ENCODE measurements around the gene PRDM16. TPM values are rescaled to one million over a fixed set of nuclear protein-coding genes. Genes with fewer than 3 reads are reported as not detected.

The PRDM16 gene
- total and polyA plus RNA-seq, 2 of the 13 experiments (the other 11 are each of a cell fraction or from before 2014, with no cell fraction given), result 0.15 to 0.81 TPM

DNA sequence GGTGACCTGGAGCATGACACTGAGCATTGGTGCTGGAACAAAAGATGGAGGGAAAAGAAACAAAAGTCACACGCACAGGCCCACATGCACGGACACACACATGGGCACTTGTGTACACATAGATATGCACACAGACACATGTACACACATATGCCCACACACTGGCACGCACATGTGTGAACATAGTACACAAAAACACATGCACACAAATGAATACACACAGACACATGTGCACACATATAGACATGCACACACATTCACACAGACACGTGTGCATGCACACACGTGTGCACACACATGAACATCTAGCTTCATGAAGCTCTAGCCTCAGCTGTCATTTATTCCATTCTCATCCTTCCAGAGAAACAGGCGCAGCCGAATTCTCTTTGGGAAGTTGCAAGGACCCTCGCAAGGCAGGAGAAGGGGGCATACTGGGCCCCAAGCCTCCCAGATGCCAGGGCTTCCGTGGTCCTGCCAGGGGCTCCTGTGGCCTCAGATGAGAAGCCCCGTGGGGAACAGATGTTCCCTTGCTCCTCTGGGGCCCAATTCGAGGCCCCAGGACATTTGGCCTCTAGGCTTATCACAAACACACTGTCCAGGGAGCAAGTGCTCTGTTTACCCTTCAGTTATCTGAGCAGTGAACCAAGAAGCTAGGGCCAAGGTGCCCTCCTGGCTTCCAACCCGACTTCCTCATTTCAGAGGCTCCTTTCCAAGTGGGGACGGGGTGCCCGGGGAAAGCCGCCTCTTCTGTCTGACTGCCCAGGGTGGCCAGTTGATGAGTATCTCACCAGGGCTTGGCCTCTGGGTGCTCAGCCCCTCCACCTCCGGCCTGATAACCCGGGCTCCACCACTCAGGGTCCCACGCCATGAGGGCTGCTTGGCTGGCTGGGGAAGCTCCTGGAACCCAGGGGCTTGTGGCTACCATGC lies 269.1 kb downstream of the PRDM16 start (continued):
- TF ChIP-seq, protein P1, sequence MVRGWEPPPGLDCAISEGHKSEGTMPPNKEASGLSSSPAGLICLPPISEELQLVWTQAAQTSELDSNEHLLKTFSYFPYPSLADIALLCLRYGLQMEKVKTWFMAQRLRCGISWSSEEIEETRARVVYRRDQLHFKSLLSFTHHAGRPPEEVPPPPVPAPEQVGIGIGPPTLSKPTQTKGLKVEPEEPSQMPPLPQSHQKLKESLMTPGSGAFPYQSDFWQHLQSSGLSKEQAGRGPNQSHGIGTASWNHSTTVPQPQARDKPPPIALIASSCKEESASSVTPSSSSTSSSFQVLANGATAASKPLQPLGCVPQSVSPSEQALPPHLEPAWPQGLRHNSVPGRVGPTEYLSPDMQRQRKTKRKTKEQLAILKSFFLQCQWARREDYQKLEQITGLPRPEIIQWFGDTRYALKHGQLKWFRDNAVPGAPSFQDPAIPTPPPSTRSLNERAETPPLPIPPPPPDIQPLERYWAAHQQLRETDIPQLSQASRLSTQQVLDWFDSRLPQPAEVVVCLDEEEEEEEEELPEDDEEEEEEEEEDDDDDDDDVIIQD (CRISPR knock-in tag; IDR thresholded peaks at IDR 0.05; ENCODE audit: low read depth), result no peak
- TF ChIP-seq ZNF839 (CRISPR knock-in tag; IDR thresholded peaks at IDR 0.05; ENCODE audit: borderline replicate concordance) (no peak), RELA (CRISPR knock-in tag; IDR thresholded peaks at IDR 0.05) (no peak), PAWR (CRISPR knock-in tag; IDR thresholded peaks at IDR 0.05; ENCODE audit: borderline replicate concordance) (no peak), EED (CRISPR knock-in tag; IDR thresholded peaks at IDR 0.05) (no peak), ZNF549 (CRISPR knock-in tag; IDR thresholded peaks at IDR 0.05) (no peak), ZFP91 (CRISPR knock-in tag; IDR thresholded peaks at IDR 0.05; ENCODE audit: borderline replicate concordance) (peak; percentile 13; the same call in 1 of the 2 replicates), ELF3 (CRISPR knock-in tag; IDR thresholded peaks at IDR 0.05) (0 out of 2 replicates have a peak, but pooled peaks have one; percentile 29), ZNF354B (CRISPR knock-in tag; IDR thresholded peaks at IDR 0.05) (0 out of 2 replicates have a peak, but pooled peaks have one; percentile 8), MTA1 (CRISPR knock-in tag; IDR thresholded peaks at IDR 0.05; ENCODE audit: borderline replicate concordance) (peak; percentile 85; the same call in 1 of the 2 replicates), HINFP (CRISPR knock-in tag; IDR thresholded peaks at IDR 0.05; ENCODE audit: low read depth) (0 out of 2 replicates have a peak, but pooled peaks have one; percentile 39), TOPORS (CRISPR knock-in tag; IDR thresholded peaks at IDR 0.05) (peak; percentile 61; the same call in 1 of the 2 replicates), FOXC1 (CRISPR knock-in tag; IDR thresholded peaks at IDR 0.05; ENCODE audit: borderline replicate concordance) (peak; percentile 48; the same call in 1 of the 2 replicates), DNMT1 (CRISPR knock-in tag; IDR thresholded peaks at IDR 0.05) (no peak), HNRNPL (IDR thresholded peaks at IDR 0.05; ENCODE audit: low read depth, low read length) (peak; percentile 69; the same call in 1 of the 2 replicates)
- TF ChIP-seq, protein P2, sequence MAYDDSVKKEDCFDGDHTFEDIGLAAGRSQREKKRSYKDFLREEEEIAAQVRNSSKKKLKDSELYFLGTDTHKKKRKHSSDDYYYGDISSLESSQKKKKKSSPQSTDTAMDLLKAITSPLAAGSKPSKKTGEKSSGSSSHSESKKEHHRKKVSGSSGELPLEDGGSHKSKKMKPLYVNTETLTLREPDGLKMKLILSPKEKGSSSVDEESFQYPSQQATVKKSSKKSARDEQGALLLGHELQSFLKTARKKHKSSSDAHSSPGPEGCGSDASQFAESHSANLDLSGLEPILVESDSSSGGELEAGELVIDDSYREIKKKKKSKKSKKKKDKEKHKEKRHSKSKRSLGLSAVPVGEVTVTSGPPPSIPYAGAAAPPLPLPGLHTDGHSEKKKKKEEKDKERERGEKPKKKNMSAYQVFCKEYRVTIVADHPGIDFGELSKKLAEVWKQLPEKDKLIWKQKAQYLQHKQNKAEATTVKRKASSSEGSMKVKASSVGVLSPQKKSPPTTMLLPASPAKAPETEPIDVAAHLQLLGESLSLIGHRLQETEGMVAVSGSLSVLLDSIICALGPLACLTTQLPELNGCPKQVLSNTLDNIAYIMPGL (CRISPR knock-in tag; IDR thresholded peaks at IDR 0.05; ENCODE audit: borderline replicate concordance in 1 of 2, low read depth in 1 of 2), result 0 out of 4 replicates have a peak, but pooled peaks of 1 of the 2 experiments have one; percentile 48
- TF ChIP-seq, protein P3, sequence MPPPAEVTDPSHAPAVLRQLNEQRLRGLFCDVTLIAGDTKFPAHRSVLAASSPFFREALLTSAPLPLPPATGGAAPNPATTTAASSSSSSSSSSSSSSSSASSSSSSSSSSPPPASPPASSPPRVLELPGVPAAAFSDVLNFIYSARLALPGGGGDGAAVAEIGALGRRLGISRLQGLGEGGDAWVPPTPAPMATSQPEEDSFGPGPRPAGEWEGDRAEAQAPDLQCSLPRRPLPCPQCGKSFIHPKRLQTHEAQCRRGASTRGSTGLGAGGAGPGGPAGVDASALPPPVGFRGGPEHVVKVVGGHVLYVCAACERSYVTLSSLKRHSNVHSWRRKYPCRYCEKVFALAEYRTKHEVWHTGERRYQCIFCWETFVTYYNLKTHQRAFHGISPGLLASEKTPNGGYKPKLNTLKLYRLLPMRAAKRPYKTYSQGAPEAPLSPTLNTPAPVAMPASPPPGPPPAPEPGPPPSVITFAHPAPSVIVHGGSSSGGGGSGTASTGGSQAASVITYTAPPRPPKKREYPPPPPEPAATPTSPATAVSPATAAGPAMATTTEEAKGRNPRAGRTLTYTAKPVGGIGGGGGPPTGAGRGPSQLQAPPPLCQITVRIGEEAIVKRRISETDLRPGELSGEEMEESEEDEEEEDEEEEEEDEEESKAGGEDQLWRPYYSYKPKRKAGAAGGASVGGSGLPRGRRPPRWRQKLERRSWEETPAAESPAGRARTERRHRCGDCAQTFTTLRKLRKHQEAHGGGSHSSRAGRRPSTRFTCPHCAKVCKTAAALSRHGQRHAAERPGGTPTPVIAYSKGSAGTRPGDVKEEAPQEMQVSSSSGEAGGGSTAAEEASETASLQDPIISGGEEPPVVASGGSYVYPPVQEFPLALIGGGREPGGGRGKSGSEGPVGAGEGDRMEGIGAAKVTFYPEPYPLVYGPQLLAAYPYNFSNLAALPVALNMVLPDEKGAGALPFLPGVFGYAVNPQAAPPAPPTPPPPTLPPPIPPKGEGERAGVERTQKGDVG (CRISPR knock-in tag; IDR thresholded peaks at IDR 0.05; ENCODE audit: borderline replicate concordance), result no peak
